Astrocyte of the hippocampus (primary cell): Measurements from ENCODE around the gene SLC1A7.
A peak's percentile ranks its signal among the peaks of the same experiment; 100 is the strongest.

ENCODE experiments used
- DNase-seq: peaks from one replicate; pipeline ENCODE4 v3.0.0; 2011; ENCODE audit warnings: low read depth, low spot score

The SLC1A7 gene

DNA sequence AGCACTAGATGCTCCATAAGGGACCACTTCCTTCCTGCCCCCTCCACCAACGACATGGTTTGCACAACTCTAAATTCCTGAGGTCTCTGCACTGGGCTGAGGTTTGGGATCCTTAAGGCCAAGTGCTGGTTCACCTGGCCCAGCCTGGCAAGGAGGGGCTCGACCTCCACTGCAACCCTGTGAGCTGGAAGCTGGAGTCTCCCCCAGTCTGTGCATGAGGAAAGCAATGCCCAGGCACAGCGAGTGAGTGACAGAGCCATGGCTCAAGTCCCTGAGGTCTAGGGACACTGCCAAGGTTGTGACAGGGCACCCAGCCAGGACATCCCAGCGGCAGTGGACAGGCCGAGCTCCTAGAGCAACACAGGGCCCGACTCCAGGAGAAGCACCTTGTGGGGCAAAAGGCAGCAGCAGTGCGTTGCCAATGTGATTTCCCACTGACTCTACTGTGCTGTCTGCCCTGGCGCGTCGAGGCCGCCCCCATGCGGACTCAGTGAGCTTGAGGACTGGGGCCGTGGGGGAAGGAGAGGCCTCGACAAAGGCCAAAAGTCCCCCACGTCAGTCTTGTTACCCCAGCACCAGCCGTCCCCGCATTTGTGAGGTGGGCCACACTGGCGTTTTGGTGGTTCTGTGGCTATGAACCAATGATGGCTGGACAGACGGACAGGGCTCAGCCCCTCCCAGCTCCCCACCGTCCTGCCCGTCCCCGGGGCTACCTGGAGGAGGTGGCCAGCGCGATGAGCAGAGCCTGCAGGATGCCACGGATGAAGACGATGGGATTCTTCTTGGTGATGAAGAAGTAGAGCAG is 50.4 kb downstream of the SLC1A7 start:
- no peak for DNase-seq

DNA sequence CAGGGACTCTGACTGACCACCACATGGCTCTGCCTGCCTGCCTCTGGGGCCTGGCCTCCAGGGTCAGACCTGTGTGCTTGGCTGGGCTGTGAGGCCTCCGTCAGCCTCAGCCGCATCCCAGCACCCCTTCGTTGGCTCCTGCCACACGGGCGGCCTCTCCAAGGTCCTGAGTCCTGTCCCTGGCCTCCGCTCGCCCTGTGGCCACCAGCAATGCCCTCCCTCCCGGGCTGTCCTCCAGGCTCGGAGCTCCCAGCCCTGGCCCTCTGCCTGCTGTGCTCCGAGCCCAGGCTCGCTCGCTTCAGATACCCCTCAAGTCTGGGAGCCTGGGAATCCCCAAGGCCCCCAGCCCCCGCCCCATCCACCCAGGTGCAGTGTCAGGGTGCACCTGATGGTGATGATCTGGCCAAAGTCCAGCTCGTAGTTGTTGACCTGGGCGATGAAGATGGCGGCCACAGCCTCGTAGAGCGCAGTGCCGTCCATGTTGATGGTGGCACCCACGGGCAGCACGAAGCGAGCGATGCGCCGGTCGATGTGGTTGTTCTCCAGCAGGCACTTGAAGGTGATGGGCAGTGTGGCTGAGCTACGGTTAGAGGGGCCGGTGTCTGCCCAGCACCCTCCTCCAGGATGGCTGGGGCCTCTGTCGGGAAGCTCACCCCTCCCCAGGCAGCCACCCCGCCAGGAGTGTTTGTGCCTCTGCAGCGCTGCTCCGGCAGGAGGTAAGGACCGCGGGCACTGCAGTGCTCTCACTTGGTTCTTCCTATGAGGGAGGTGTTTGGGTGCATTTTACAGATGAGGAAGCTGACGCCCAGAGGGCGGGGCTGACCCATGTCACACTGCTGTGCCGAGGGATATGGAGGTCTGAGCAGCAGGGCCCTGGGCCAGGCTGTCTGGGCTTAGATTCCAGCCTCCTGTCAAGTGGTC is 52.0 kb downstream of the SLC1A7 start:
- DNase-seq: no peak

DNA sequence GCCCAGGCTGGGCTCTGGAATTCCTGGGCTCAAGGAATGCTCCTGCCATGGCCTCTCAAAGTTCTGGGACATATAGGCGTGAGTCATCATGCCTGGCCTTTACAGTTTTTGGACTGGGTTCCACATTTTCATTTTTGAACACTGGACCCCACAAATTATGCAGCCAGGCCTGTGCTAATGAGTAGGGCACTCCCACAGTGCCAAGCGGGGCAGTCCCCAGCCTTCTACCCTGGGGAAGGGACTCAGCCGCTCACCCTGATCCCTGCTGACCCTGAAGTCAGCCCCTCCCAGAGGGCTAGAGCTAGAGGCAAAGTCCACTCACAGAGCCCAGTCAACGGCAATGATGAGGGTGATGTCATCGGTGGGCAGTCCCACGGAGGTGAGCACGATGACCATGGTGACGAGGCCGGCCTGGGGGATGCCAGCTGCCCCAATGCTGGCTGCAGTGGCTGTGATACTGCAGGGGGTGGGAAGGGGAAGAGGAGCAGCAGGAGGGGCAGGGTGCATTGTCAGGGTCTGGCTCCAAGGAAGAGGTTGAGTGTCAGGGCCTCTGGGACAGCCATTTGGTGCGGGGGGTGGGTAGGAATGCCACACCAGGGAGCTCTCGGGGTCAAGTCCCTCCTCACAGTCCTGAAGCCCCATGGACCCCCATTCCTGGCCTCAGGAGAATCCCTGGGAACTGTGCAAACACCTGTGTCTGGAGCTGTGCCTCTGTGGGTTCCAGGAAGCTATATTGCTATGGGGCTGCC is 52.8 kb downstream of the SLC1A7 start:
- peak; percentile 13 for DNase-seq

DNA sequence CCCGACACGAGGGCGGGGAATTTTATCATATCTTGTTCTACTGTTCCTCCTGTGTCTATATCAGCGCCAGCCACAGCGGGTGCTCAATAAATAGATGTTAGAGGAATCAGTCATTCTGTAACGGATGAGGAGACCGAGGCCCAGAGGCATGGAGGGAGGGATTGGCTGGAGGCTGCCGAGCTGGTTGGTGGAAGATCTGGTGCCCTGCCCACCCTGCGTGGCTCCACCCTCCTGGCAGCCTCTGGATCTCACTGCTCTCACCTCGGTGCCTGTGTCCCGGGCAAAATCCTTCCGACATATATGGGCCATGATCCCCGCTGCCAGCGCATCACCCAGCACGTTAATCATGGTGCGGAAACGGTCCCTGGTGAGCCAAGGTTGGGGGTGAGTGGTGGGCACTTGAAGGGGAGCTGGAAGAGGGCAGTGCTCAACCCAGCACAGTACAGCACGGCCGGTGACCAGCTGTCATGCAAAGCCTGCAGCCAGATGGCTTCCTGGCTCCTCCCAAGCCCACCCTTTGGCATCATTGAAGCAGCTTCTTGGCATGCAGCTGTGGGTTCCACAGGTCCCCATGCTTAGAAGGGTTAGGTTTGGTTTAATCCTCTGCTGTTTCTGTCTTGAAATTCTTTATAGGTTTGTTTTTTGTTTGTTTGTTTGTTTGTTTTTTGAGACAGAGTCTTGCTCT is 53.7 kb downstream of the SLC1A7 start:
- DNase-seq: no peak

DNA sequence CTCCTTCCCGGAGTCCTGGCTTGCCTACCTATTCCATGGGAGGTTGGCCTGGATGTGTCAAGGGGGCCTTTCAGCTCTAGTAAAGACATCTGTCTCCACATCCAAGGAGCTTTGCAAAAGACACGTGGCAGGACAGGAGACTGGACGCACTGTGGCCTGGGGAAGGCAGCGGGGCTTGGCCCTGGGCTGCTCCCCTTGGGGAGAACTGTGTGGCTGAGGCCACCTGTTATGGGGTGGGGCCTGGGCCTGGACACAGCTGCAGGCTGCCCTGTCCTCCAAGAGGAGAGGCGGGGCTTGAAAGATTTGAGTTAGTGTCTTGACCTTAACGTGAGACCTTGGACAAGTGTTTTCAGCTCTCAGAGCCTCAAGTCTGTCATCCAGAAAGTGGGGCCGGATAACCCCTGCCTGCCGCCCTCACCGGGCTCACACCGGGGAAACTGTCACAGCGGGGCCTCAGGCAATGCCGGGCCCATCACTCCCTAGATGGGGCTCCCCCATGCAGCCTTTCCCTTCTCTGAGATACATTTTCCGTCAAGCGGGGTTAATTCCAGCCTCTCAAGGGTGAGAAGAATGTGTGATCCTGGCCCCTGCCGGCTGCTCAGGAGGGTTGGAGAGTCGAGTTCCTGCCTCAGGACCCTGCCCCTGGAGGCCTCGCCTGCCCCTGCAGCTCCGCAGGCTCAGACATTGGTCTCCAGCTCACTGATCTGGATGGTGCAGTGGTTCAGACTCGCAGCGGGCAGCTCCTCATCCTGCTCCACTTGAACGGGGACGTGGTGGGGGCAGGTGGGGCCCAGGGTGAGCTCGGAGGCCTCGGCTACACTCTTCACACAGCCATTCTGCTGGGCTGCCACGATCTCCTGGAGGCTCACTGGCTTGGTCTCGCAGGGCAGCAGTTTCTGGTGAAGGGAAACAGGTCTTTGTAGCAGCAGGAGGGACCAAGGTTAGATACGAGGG is 54.8 kb downstream of the SLC1A7 start:
- no peak for DNase-seq

DNA sequence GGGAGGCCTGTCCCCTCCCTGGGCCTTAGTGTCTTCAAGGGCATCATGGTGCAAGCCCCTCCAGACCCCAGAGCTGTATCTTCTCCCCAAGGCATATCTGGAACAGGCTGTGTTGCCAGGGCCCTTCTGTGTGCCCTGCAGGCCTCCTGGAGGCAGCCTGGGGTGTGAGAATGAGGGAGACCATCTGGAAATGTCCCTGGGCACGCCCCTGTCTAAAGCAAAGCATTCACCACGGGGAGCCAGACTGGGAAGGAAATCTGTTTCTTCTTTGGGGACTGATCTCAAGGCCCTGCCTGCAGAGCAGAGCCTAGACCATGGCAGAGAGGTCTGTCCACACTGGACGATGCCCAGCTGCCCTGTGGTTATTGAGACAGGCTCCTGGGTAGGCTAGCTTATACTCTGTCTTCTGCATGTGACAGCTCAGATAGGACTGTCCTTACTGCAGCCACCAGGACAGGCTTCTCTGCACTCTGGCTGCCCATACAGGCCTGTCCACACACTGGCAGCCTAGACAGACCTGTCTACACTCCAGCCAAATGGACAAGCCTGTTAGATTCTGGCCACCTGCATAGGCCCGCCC is 55.9 kb downstream of the SLC1A7 start:
- DNase-seq: no peak

DNA sequence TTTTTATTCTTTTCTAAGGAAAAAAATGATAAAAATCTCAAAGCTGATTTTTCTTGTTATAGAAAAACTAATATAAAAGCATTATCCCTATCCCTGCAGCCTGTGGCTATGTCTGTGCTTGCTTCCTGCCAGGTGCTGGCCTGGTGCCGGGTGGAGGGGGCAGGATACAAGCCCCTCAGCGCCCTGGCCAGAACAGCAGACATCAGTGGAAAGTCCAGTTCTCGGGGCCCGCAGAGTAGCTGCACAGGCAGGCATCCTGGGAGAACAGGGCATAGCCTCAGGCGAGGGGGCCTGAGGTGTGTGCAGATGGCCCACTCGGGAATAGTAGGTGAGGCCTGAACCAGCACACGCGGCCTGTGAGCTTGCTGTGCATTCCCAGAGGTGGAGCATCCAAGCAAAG is 57.0 kb downstream of the SLC1A7 start:
- no peak for DNase-seq

DNA sequence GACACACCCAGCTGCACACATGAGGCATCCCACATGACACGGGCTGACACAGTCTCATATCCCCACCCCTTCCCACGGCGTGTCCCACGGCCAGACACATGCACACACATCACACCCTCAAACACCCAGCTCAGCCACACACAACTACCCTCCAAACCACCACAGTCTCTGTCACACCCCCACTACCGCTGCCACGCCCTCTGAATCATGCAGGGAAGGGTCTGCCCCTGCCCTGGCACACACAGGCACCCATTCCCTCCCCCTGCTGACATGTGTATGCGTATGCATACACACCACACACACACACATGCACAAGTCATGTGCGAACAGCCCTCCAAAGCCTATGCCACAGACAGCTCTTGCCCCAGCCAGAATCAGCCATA is 57.9 kb downstream of the SLC1A7 start:
- no peak for DNase-seq

DNA sequence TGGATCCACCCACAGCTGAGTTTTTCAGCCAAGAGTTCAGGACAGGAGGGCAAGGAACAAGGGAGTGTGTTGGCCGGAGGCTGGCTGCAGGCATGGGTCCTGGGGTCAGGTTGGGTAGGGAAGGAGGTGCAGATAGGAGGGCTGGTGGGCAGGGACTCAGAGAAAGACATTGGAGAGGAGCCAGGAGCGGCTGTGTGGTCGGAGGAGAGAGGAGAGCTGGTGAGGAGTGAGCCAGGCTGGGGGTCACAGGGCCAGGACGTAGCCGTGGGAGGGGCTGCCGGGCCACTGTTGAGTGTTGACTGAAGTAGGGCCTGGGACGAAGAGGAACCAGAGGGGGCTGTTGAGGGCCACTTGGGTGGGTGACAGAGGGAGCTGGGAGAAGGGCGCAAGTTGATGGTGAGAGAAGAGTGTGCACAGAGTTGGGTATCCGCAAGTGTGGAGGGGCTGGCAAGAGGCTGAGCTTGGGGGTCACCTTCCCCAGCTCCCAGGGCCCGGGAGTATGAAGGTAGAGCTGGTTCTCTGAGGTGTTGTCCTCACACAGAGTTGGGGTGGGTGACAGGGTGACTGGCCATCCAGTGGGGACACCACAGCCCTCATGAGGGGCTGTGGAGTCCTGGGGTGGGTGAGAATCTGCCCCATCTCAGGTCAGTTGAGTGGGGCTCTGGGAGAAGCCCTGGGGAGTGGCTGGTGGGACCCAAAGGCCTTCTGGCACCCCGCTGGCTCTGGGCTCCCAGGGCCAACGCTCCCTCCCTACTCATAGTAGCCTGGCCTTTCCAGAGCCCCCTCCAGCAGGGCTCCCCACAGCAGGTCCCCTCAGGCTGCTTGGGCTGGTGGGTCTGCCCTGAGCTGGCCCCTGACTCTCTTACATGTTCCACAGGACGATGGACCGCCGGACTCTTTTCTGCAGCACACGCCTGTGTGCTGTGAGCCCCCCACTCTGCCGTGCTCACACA is 58.5 kb downstream of the SLC1A7 start:
- DNase-seq: no peak

DNA sequence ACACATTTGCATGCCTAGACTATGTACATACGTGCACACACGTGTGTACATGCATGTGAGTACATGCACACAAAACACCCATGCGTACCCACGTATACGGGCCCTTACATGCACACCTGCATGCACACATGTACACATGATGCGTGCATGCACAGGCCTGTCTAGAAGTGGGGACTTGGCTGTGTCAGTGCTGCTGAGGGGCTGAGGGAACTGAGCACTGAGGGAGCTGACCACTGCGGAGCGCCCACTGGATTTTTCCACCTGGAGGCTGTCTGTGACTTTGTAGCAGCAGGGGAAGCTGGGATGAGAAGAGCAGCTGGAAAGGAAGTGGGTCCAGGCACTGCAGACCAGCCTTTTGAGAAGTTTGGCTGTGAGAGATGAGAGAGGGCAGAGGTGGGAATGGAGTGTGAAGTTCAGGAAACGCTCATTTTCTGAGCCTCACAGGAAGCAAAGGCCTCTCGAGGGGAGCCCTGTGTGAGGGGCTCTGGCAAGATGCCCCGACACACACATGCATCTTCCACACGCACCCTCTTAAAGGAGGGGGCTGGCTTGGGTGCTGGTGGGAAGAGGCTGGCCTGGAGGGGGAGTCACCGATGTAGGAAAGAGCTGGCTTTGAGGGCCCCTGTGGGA is 59.5 kb downstream of the SLC1A7 start:
- no peak for DNase-seq

DNA sequence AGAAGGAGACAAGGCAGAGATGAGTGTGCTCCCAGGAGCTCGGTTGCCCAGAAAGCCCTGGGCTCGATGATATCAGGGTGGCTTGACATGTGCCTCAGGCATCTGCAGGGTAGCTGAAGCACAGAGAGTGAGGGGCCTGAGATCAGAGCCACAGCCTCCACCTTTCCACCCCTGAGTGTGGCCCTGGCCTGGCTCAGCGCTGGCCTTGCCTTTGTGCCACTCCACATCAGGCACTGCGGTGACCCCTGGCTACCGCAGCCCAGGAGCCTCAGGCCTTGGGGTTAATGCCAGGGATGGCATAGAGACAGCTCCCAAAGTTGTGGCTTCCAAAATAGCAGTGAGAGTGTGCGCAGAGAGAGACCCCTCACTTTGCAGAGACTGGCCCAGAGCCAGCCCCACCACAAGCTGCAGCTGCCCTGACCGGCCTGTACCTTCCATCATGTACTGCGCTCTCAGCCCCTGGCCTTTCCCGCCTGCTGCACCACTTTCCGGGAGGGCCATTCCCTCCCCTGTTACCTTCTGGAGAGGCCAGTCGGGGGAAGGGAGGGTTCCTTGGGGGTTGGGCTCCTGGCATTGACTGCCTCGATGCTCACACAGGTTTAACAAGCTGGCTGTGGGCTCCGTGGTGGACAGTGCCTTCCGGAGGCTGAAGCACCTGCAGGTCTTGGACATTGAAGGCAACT is 60.9 kb downstream of the SLC1A7 start:
- DNase-seq: no peak

DNA sequence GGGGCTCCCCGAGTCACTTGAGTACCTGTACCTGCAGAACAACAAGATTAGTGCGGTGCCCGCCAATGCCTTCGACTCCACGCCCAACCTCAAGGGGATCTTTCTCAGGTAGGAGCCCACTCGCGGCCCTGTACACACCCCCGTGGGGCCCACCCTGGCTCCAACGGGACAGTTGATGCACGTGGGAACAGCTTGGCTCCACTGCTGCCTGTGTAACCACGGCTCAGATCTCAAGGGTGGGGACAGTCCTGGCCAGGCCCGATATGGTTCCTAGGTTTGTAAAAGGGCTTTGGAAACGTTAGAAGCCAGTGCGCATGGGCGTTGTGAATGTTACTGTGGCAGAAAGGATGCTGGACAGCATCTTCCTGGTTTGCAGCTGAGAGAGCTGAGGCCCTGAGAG is 61.7 kb downstream of the SLC1A7 start:
- DNase-seq: no peak

DNA sequence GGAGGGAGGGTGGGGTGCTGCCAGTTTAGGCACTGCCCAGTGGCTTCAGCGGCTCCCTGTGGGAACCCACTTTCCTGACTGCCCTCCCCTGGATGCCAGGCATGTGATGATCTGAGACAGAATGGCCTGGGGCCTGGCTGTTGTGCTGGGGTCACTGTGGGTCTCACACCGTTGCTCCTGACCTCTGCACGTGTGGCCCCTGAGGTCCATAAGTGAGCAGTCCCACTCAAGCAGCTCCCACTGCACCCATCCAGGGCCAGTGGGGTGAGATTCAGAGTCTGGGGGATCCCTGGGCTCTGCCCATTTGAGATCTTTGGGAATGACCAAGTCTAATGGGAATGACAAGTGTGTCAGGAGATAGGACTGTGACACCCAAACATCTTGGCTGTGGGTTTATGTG is 62.4 kb downstream of the SLC1A7 start:
- DNase-seq: no peak

DNA sequence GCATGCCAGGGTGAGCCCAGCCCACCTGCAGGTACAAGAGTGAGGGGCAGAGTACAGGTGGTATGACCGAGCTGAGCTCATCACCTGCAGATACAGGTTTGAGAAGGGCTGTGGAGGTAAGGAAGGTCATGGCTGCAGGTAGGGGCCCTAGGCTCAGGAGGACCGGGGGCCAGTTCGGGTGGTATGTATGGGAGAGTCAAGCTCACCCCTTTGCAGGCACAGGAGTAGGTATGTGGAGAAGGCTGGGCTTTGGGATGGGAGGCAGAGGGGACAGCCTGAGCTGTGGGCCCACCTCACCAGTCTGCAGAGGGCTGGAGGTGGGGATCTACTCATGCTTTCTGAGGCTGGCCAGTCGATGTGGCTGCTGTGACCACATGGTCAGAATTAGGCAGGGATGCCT is 63.2 kb downstream of the SLC1A7 start:
- no peak for DNase-seq

DNA sequence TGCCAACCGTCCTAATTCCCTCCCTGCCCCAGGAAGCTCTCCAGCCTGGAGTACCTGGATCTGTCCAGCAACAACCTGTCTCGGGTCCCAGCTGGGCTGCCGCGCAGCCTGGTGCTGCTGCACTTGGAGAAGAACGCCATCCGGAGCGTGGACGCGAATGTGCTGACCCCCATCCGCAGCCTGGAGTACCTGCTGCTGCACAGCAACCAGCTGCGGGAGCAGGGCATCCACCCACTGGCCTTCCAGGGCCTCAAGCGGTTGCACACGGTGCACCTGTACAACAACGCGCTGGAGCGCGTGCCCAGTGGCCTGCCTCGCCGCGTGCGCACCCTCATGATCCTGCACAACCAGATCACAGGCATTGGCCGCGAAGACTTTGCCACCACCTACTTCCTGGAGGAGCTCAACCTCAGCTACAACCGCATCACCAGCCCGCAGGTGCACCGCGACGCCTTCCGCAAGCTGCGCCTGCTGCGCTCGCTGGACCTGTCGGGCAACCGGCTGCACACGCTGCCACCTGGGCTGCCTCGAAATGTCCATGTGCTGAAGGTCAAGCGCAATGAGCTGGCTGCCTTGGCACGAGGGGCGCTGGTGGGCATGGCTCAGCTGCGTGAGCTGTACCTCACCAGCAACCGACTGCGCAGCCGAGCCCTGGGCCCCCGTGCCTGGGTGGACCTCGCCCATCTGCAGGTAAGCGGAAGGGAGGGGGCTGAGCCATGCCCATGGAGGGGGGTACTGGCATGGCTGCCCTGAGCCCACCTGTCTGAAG is 63.9 kb downstream of the SLC1A7 start:
- no peak for DNase-seq

DNA sequence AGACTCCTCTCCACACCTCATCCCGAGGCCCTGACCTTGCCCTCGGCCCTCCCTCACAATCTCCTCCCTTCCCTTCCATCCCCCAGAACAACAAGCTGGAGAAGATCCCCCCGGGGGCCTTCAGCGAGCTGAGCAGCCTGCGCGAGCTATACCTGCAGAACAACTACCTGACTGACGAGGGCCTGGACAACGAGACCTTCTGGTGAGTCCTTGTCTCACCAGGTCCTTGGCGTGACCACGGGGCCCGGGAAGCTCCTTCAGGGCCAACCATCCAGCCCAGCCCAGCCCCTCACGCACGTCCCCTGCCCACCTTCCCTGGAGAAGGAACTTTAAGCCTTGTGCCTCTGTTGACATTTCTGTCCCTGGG is 64.9 kb downstream of the SLC1A7 start:
- no peak for DNase-seq
